H9 (cell line): ENCODE results near the gene TRIM9. TPM values are rescaled to one million over a fixed set of nuclear protein-coding genes. Genes with fewer than 3 reads are reported as not detected.

Experiments
- DNase-seq: peaks from one replicate; pipeline ENCODE4 v3.0.0-alpha.2; 2017
- H2AFZ ChIP-seq: one replicate; pipeline ENCODE4 v1.6.1; 2013; ENCODE audit warnings: mild to moderate bottlenecking, low read length, control low read depth, moderate library complexity
- H2AK5ac ChIP-seq: 2 replicates; pipeline ENCODE4 v1.6.1; 2013; ENCODE audit warnings: low read length, control low read depth, mixed read lengths; ENCODE audit not compliant: insufficient read length
- H2BK120ac ChIP-seq: one replicate; pipeline ENCODE4 v1.6.1; 2013; ENCODE audit warnings: low read depth, mild to moderate bottlenecking, low read length, control low read depth, inconsistent platforms; ENCODE audit not compliant: poor library complexity, severe bottlenecking
- H2BK12ac ChIP-seq: 2 replicates; pipeline ENCODE4 v1.6.1; 2013; ENCODE audit warnings: low read length, control low read depth, mixed read lengths, low read depth; ENCODE audit not compliant: insufficient read length
- H2BK15ac ChIP-seq: 2 replicates; pipeline ENCODE4 v1.6.1; 2013; ENCODE audit warnings: low read depth, low read length, control low read depth
- H2BK20ac ChIP-seq: one replicate; pipeline ENCODE4 v1.6.1; 2013; ENCODE audit warnings: low read depth, mild to moderate bottlenecking, low read length, control low read depth, inconsistent platforms; ENCODE audit not compliant: poor library complexity, severe bottlenecking
- H2BK5ac ChIP-seq: 2 replicates; pipeline ENCODE4 v1.6.1; 2013; ENCODE audit warnings: low read length, control low read depth, mixed read lengths; ENCODE audit not compliant: insufficient read length
- H3K14ac ChIP-seq: 2 replicates; pipeline ENCODE4 v1.6.1; 2013; ENCODE audit warnings: low read length, control low read depth; ENCODE audit not compliant: insufficient read depth
- H3K18ac ChIP-seq: 2 replicates; pipeline ENCODE4 v1.6.1; 2013; ENCODE audit warnings: low read depth, mild to moderate bottlenecking, mixed read lengths, low read length, control low read depth; ENCODE audit not compliant: insufficient read length
- H3K23ac ChIP-seq: 2 replicates; pipeline ENCODE4 v1.6.1; 2013; ENCODE audit warnings: low read length, control low read depth, mixed read lengths, low read depth; ENCODE audit not compliant: insufficient read length
- H3K23me2 ChIP-seq: 2 replicates; pipeline ENCODE4 v1.6.1; 2013; ENCODE audit warnings: low read depth, mild to moderate bottlenecking, mixed read lengths, low read length, control low read depth; ENCODE audit not compliant: insufficient read length, poor library complexity, severe bottlenecking
- H3K27ac ChIP-seq: 2 replicates; pipeline ENCODE4 v1.5.1; 2013; ENCODE audit warnings: low read length, control low read depth, mixed read lengths, low read depth; ENCODE audit not compliant: insufficient read length
- H3K27me3 ChIP-seq: 2 replicates; pipeline ENCODE4 v1.6.1; 2013; ENCODE audit warnings: low read length, control low read depth, inconsistent platforms; ENCODE audit not compliant: insufficient read depth
- H3K4ac ChIP-seq: 2 replicates; pipeline ENCODE4 v1.6.1; 2013; ENCODE audit warnings: low read depth, mild to moderate bottlenecking, control low read depth, inconsistent platforms, low read length, moderate library complexity
- H3K4me1 ChIP-seq: 2 replicates; pipeline ENCODE4 v1.6.1; 2013; ENCODE audit warnings: low read length, control low read depth, inconsistent platforms; ENCODE audit not compliant: insufficient read depth
- H3K4me2 ChIP-seq: 2 replicates; pipeline ENCODE4 v1.6.1; 2013; ENCODE audit warnings: low read length, control low read depth, mixed read lengths; ENCODE audit not compliant: insufficient read length, insufficient read depth
- H3K56ac ChIP-seq: 2 replicates; pipeline ENCODE4 v1.6.1; 2013; ENCODE audit warnings: low read depth, mild to moderate bottlenecking, mixed read lengths, low read length, control low read depth; ENCODE audit not compliant: insufficient read length
- H3K79me1 ChIP-seq: 2 replicates; pipeline ENCODE4 v1.6.1; 2013; ENCODE audit warnings: low read depth, mild to moderate bottlenecking, moderate library complexity, low read length, control low read depth, inconsistent platforms; ENCODE audit not compliant: insufficient read depth, poor library complexity, severe bottlenecking
- H3K79me2 ChIP-seq: 2 replicates; pipeline ENCODE4 v1.6.1; 2013; ENCODE audit warnings: low read length, control low read depth, inconsistent platforms; ENCODE audit not compliant: insufficient read depth
- H3K9ac ChIP-seq: 2 replicates; pipeline ENCODE4 v1.6.1; 2013; ENCODE audit warnings: low read length, control low read depth, mixed read lengths; ENCODE audit not compliant: insufficient read length; ENCODE audit errors: extremely low read depth
- H3K9me3 ChIP-seq: one replicate; pipeline ENCODE4 v1.6.1; 2013; ENCODE audit warnings: low read depth, low read length, inconsistent platforms; ENCODE audit not compliant: control insufficient read depth
- H3T11ph ChIP-seq: one replicate; pipeline ENCODE4 v1.6.1; 2013; ENCODE audit warnings: mild to moderate bottlenecking, low read length, control low read depth, inconsistent platforms
- H4K20me1 ChIP-seq: one replicate; pipeline ENCODE4 v1.6.1; 2013; ENCODE audit not compliant: control insufficient read depth, insufficient read length, insufficient read depth
- H4K5ac ChIP-seq: 2 replicates; pipeline ENCODE4 v1.6.1; 2013; ENCODE audit warnings: low read depth, mild to moderate bottlenecking, mixed read lengths, low read length, control low read depth; ENCODE audit not compliant: insufficient read length
- H4K8ac ChIP-seq: replicated peaks from 2 replicates; pipeline ENCODE4 v1.6.1; 2013; ENCODE audit warnings: low read length, control low read depth, mixed read lengths, low read depth; ENCODE audit not compliant: insufficient read length
- H4K91ac ChIP-seq: 2 replicates; pipeline ENCODE4 v1.6.1; 2013; ENCODE audit warnings: low read depth, mild to moderate bottlenecking, moderate library complexity, mixed read lengths, low read length, control low read depth; ENCODE audit not compliant: insufficient read length
- H3K27ac Mint-ChIP-seq, 3 experiments: 2 replicates in 2 of 3; 3 replicates in 1 of 3; pipeline ENCODE4 v1.8.0; 2020 to 2021; ENCODE audit warnings: mixed read lengths in 3 of 3, mild to moderate bottlenecking in 1 of 3, moderate library complexity in 1 of 3
- H3K27me3 Mint-ChIP-seq: 2 replicates; pipeline ENCODE4 v1.8.0; 2021; ENCODE audit warnings: low read depth, mild to moderate bottlenecking, moderate library complexity, mixed read lengths
- H3K36me3 Mint-ChIP-seq, 3 experiments: 2 replicates in 2 of 3; 3 replicates in 1 of 3; pipeline ENCODE4 v1.8.0; 2020 to 2021; ENCODE audit warnings: low read depth in 3 of 3, mixed read lengths in 3 of 3; ENCODE audit not compliant: insufficient read depth in 1 of 3
- H3K4me1 Mint-ChIP-seq, 2 experiments: 2 replicates each; pipeline ENCODE4 v1.8.0; 2020; ENCODE audit warnings: mixed read lengths in 2 of 2
- H3K4me3 Mint-ChIP-seq, 2 experiments: 2 replicates in 1 of 2; 3 replicates in 1 of 2; pipeline ENCODE4 v1.8.0; 2020 to 2021; ENCODE audit warnings: mild to moderate bottlenecking in 2 of 2, mixed read lengths in 2 of 2, moderate library complexity in 1 of 2
- H3K9me3 Mint-ChIP-seq, 2 experiments: 2 replicates in 1 of 2; 3 replicates in 1 of 2; pipeline ENCODE4 v1.8.0; 2020; ENCODE audit warnings: mild to moderate bottlenecking in 2 of 2, mixed read lengths in 2 of 2, moderate library complexity in 1 of 2
- CTCF ChIP-seq: fragments of 200-600 bp; sonication (generic); conservative IDR thresholded peaks from 3 replicates; pipeline ENCODE4 v1.8.0; 2021; ENCODE audit warnings: antibody characterized with exemption, mild to moderate bottlenecking
- total RNA-seq: library from RNA; stranded (reverse); gene quantifications from 2 replicates; pipeline ENCODE4 v1.2.1, GENCODE V29; 2021

The TRIM9 gene
- total RNA-seq, 1 experiment from 2014 or later, result 0.98 TPM

DNA sequence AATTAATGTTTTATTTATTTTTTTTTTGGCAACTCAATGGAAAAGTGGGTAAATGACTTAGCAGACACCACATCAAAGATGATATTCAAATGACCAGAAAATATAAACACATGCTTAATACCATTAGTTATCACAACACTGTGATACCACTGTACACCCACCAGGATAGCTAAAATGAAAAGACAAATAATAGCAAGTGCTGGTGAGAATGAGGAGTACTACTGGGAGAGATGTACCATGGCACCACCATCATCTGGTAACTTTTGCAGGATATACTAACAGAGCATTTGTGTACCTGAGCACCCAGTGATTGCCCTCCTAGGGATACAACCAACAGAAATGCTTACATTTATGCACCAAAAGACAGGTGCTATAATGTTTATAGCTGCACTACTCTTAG lies 21.9 kb downstream of the TRIM9 start:
- Histone ChIP-seq H3K4me2 (no peak overlapping the region), H3K79me1 (no peaks in the 10 kb centered on the region), H3K9ac (no peak overlapping the region), H4K91ac (no peak overlapping the region), H3K56ac (no peak overlapping the region), H4K5ac (no peak overlapping the region), H2BK15ac (no peak overlapping the region), H3K23ac (no peak overlapping the region), H3K9me3 (no peaks in the 10 kb centered on the region), H3K27ac (no peak overlapping the region), H4K20me1 (no peaks in the 10 kb centered on the region), H3K27me3 (no peaks in the 10 kb centered on the region), H3K23me2 (no peaks in the 10 kb centered on the region), H3K4ac (no peak overlapping the region), H4K8ac (no peak overlapping the region), H2BK20ac (no peak overlapping the region), H2AK5ac (no peak overlapping the region), H3K18ac (no peak overlapping the region), H3K14ac (no peak overlapping the region), H2BK5ac (no peak overlapping the region), H3K79me2 (no peaks in the 10 kb centered on the region), H2AFZ (no peak overlapping the region), H2BK120ac (no peak overlapping the region), H3T11ph (no peak overlapping the region), H3K4me1 (no peaks in the 10 kb centered on the region), H2BK12ac (no peak overlapping the region)
- Mint-ChIP-seq H3K4me1 (peaks cover 0 to 2% of the 10 kb centered on the region in 2 experiments; a peak in 2 of 4 replicates), H3K36me3 (peaks cover 0 to 2% (median 0%) of the 10 kb centered on the region in 3 experiments; a peak in 1 of 7 replicates), H3K27me3 (no peaks in the 10 kb centered on the region), H3K9me3 (no peaks in the 10 kb centered on the region; a peak in 1 of 5 replicates), H3K27ac (no peak overlapping the region), H3K4me3 (no peak overlapping the region)
- no peak for TF ChIP-seq CTCF
- no peak for DNase-seq
